GM12878 (cell line): Measurements from ENCODE around the gene HOXA2. TPM values are rescaled to one million over a fixed set of nuclear protein-coding genes. Genes with fewer than 3 reads are reported as not detected.
A peak's percentile ranks its signal among the peaks of the same experiment; 100 is the strongest.

ENCODE experiments used
- ATAC-seq: fragments of 200-7000 bp; cut with Tn5 transposase; 3 replicates; pipeline ENCODE4 v1.9.1; 2020; ENCODE audit warnings: mild to moderate bottlenecking, moderate library complexity
- BruUV-seq: library from RNA; stranded (reverse); fragments of 400-500 nt; replicated peaks from 2 replicates; lab custom pipeline; 2021; lab: Mats Ljungman, UMichigan
- CTCF ChIA-PET: fragments of 300-600 bp; sonication (Branson Sonifier 250); formaldehyde crosslinking; extraction: SDS; loops from one replicate; lab custom pipeline; 2021; ENCODE audit warnings: inconsistent platforms; lab: Yijun Ruan, JAX
- POLR2A ChIA-PET: fragments of 350-600 bp; formaldehyde crosslinking; extraction: SDS; loops from one replicate; lab custom pipeline; 2021; ENCODE audit warnings: inconsistent platforms; lab: Charles Lee
- RAD21 ChIA-PET: fragments of 300-600 bp; sonication (Branson Sonifier 250); formaldehyde crosslinking; loops from one replicate; lab custom pipeline; 2023; ENCODE audit warnings: antibody characterized with exemption; ENCODE audit not compliant: unreplicated experiment; lab: Charles Lee
- SMC1A ChIA-PET: fragments of 300-600 bp; sonication (Branson Sonifier 250); formaldehyde crosslinking; loops from one replicate; lab custom pipeline; 2023; ENCODE audit not compliant: unreplicated experiment, uncharacterized antibody; lab: Charles Lee
- DNase-seq: peaks from one replicate; pipeline ENCODE4 v3.0.0-alpha.2; 2011; ENCODE audit warnings: low read depth, low spot score
- FAIRE-seq: peaks from 3 replicates; lab custom pipeline; 2011; peaks lifted over from hg19 to GRCh38; lab: Jason Lieb, UNC
- H2AFZ ChIP-seq: 2 replicates; pipeline ENCODE4 v1.6.0; 2011; ENCODE audit warnings: low read depth, low read length, control low read depth; ENCODE audit not compliant: control insufficient read depth
- H3K27ac ChIP-seq: 2 replicates; pipeline ENCODE4 v1.5.1; 2011; ENCODE audit warnings: control low read depth; ENCODE audit not compliant: control insufficient read depth, insufficient read depth
- H3K27me3 ChIP-seq, 2 experiments: replicated peaks in 1 of 2; 2 replicates each; pipeline versions ENCODE4 v1.6.0 to v1.6.1; 2011; ENCODE audit warnings: low read length in 1 of 2; ENCODE audit not compliant: control insufficient read depth in 2 of 2, insufficient read depth in 2 of 2
- H3K36me3 ChIP-seq, 2 experiments: 2 replicates each; pipeline ENCODE4 v1.5.1; 2011; ENCODE audit warnings: low read length in 1 of 2; ENCODE audit not compliant: control insufficient read depth in 2 of 2, insufficient read depth in 2 of 2
- H3K4me1 ChIP-seq: 2 replicates; pipeline ENCODE4 v1.6.1; 2011; ENCODE audit warnings: mild to moderate bottlenecking, low read length, moderate library complexity, mixed read lengths; ENCODE audit not compliant: control insufficient read depth, insufficient read depth
- H3K4me2 ChIP-seq: 2 replicates; pipeline ENCODE4 v1.6.0; 2011; ENCODE audit warnings: control low read depth; ENCODE audit not compliant: control insufficient read depth, insufficient read depth
- H3K4me3 ChIP-seq: fragments of 200-600 bp; sonication (generic); 2 replicates; pipeline ENCODE4 v1.5.1; 2016
- H3K79me2 ChIP-seq: 2 replicates; pipeline ENCODE4 v1.6.0; 2011; ENCODE audit warnings: low read length; ENCODE audit not compliant: control insufficient read depth, insufficient read depth
- H3K9ac ChIP-seq: 2 replicates; pipeline ENCODE4 v1.8.0; 2011; ENCODE audit warnings: low read length, control low read depth, mixed read lengths; ENCODE audit not compliant: control insufficient read depth, insufficient read depth
- H3K9me3 ChIP-seq: replicated peaks from 3 replicates; pipeline ENCODE4 v1.5.1; 2011; ENCODE audit warnings: mild to moderate bottlenecking, low read length; ENCODE audit not compliant: control insufficient read depth, insufficient read depth
- H4K20me1 ChIP-seq: 2 replicates; pipeline ENCODE4 v1.6.0; 2011; ENCODE audit not compliant: control insufficient read depth, insufficient read depth
- CEBPB ChIP-seq, 2 experiments: fragments of 150-350 bp in 1 of 2; IDR thresholded peaks; 2 replicates each; pipeline ENCODE4 v1.6.1; 2012 to 2014; ENCODE audit warnings: low read depth in 2 of 2, low read length in 2 of 2, borderline replicate concordance in 1 of 2, inconsistent platforms in 1 of 2
- JUND ChIP-seq: IDR thresholded peaks from 2 replicates; pipeline ENCODE4 v1.6.1; 2012; ENCODE audit warnings: low read depth, mild to moderate bottlenecking, low read length, improper control_type of control experiment, moderate library complexity
- NR2F1 ChIP-seq: fragments of 450-650 bp; conservative IDR thresholded peaks from 2 replicates; pipeline ENCODE4 v1.6.1; 2017; ENCODE audit warnings: mild to moderate bottlenecking
- SUZ12 ChIP-seq: fragments of 200-600 bp; sonication (generic); IDR thresholded peaks from one replicate; pipeline ENCODE4 v1.6.1; 2018; ENCODE audit warnings: antibody characterized with exemption, mild to moderate bottlenecking; ENCODE audit not compliant: unreplicated experiment
- TBL1XR1 ChIP-seq: IDR thresholded peaks from 2 replicates; pipeline ENCODE4 v1.6.1; 2012; ENCODE audit warnings: low read depth, low read length, improper control_type of control experiment
- ZNF217 ChIP-seq: fragments of 450-650 bp; IDR thresholded peaks from 2 replicates; pipeline ENCODE4 v1.6.1; 2017; ENCODE audit warnings: antibody characterized with exemption, mild to moderate bottlenecking
- WGBS: methylation state at CpG from one replicate; pipeline ENCODE4 v1.1.6; 2016; ENCODE audit warnings: low lambda C conversion rate; ENCODE audit not compliant: insufficient replicate concordance, insufficient coverage; ENCODE audit errors: missing lambda C conversion rate; 5-methylcytosine and 5-hydroxymethylcytosine counted together
- in situ Hi-C: fragments of 300-500 bp; cut with MboI; formaldehyde crosslinking; loops from 9 replicates; pipeline ENCODE4 v1.14.3; 2018; ENCODE audit warnings: mixed read lengths
- intact Hi-C: fragments of 100-400 bp; cut with micrococcal nuclease; formaldehyde crosslinking; loops from one replicate; pipeline ENCODE4 v1.14.2; 2022; ENCODE audit not compliant: unreplicated experiment
- polyA plus RNA-seq, 11 experiments: library from polyadenylated mRNA; depleted of rRNA in 4 of 11; unstranded in 6 of 11; stranded (reverse) in 5 of 11; fragments of >200 nt; fragmentation: Nextera tagmentation in 4 of 11; fragmentation: Illumina TruSeq in 1 of 11; extraction: Ambion mirVana in 4 of 11; extraction: Trizol in 1 of 11; gene quantifications; 1 replicate in 1 of 11; 2 replicates in 10 of 11; pipeline versions ENCODE4 v1.2.1 to v1.2.3, GENCODE V29; 2011 to 2016; ENCODE audit warnings: inconsistent platforms in 2 of 11, missing spikeins in 2 of 11, low read depth in 1 of 11
- total RNA-seq, 4 experiments: library from RNA; depleted of rRNA in 3 of 4; stranded (reverse); fragments of >200 nt in 3 of 4; fragmentation: Illumina TruSeq in 1 of 4; extraction: Trizol in 1 of 4; gene quantifications; 2 replicates each; pipeline versions ENCODE4 v1.2.1 to v1.2.3, GENCODE V29; 2013 to 2021
- TF ChIP-seq, protein P1 (sequence below): IDR thresholded peaks from 2 replicates; pipeline ENCODE4 v1.6.1; 2011; ENCODE audit warnings: borderline replicate concordance, low read depth, mild to moderate bottlenecking, moderate library complexity, mixed read lengths, low read length; ENCODE audit not compliant: insufficient read depth; ENCODE audit errors: extremely low read length

HOXA2 gene
- total and polyA plus RNA-seq, 10 of the 15 experiments (the other 5 are each of a cell fraction or from before 2014, with no cell fraction given) = not detected

DNA sequence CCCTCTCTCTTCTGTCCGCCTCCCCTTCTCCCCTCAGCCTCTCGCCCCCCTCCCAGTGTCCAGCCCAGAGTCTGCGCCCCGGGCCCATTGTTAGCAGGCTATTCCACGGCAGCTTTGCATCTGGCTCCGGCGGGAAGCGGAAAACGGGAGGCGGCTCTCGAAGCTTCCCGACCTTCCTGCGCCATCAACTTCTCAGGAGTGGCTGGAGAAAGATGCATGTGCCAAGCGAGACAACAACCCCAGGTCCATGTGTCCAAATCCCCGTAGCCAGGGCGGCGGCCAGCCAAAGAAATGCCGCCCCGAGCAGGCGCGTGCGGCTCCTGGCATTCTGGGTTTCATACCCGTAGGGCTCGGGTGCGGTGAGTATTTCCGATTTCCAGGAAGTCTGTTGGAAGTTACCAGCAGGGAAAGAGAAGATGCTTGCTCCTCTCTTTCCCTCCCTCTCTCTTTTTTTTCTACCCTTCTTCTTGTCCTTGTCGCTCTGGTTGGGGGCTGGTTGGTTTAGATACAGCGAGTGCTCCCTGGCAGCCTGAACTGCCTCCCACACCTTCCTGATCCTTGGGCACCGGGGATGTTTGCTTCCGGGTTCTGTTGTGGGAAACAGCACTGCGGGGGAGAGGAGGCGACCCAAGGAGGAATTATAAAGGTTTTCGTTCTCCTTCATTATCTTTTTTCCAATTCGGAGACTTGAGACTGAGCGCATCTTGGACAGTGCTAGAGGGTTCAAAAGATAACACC lies 1.2 kb upstream of the HOXA2 start:
- POLR2A ChIA-PET = no interaction called here
- H2AFZ ChIP-seq = no peak overlapping the region
- H3K4me3 ChIP-seq = no peak overlapping the region
- no peak overlapping the region for H3K27ac ChIP-seq
- peaks cover 4% of the 10 kb centered on the region in 2 experiments for H3K27me3 ChIP-seq
- DNase-seq (no peak), FAIRE-seq (no peak), ATAC-seq (no peak)
- H3K9ac ChIP-seq = no peak overlapping the region
- no peak overlapping the region for H3K4me2 ChIP-seq
- no peaks in the 10 kb centered on the region for H3K36me3 ChIP-seq
- WGBS = 55% methylated on average over 35 of the region's 35 CpGs
- TF ChIP-seq ZNF217 = no peak
- no peak for TF ChIP-seq TBL1XR1
- TF ChIP-seq SUZ12 = peak; percentile 49
- no peak for TF ChIP-seq JUND
- TF ChIP-seq, protein P1, sequence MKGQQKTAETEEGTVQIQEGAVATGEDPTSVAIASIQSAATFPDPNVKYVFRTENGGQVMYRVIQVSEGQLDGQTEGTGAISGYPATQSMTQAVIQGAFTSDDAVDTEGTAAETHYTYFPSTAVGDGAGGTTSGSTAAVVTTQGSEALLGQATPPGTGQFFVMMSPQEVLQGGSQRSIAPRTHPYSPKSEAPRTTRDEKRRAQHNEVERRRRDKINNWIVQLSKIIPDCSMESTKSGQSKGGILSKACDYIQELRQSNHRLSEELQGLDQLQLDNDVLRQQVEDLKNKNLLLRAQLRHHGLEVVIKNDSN = no peak
- no peak for TF ChIP-seq CEBPB (IDR thresholded peaks at IDR 0.05; ENCODE audit: borderline replicate concordance in 1 of 2, low read depth in 2 of 2, low read length in 2 of 2)
- TF ChIP-seq NR2F1 = no peak
- CTCF ChIA-PET = no interaction called here
- SMC1A ChIA-PET = no interaction called here
- H3K79me2 ChIP-seq = no peaks in the 10 kb centered on the region
- intact Hi-C loops (no loop called here), in situ Hi-C loops (no loop called here)
- H3K9me3 ChIP-seq = no peaks in the 10 kb centered on the region; the same call in 2 of the 3 replicates
- no TSS peak for BruUV-seq
- H3K4me1 ChIP-seq = no peaks in the 10 kb centered on the region
- RAD21 ChIA-PET = no interaction called here
- no peaks in the 10 kb centered on the region for H4K20me1 ChIP-seq
